ENCODE data around the gene TMEM147. TPM values are rescaled to one million over a fixed set of nuclear protein-coding genes. Genes with fewer than 3 reads are reported as not detected.

TMEM147 gene
- total RNA-seq, 8 experiments from 2014 or later, result 70.4 to 130 (median 89.3) TPM

DNA sequence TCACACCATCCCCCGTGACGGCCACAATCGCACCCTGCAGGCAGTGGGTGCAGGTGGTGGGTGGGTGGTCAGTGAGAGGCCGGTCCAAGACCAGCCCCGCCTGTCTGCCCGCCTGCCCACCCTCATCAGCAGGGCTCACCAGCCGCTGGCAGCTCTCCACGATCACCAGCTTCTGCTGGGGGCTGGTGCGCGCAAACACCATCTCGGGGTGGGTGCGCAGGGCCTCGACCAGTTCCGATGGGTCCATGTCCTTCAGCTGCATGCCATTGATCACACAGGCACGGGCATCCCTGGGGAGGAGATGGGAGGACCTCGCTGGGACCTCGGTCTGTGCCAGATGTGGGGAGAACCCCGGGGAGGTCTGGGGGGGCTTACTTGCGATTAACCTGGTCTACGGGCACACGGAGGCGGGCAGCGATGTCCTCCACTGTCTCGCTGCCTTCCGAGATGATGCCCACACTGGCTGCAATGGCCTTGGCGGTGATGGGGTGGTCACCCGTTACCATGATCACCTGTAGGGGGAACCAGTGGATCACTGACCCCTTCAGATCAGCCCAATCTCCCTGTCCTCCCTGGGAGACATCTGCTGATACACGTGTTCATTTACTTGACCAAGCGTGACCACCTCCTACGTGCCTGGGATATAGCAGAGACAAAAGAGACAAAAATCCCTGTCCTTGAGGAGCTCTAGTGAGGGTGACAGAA is 10.0 kb downstream of the TMEM147 start:
- in situ Hi-C loops (cut with MboI; ENCODE audit: low pct_unique_long_range_greater_than_20kb in 2 of 9, low sequenced_read_pairs in 9 of 9, unreplicated experiment in 9 of 9), result no loop called here
- H3K4me1 ChIP-seq (replicated peaks in 1 of 2), result no peaks in the 10 kb centered on the region
- ATAC-seq (replicated peaks in 6 of 8), result peak in 1 of 8 experiments; percentile 22
- no peak overlapping the region for H3K4me3 ChIP-seq
- no peak overlapping the region for H3K27ac ChIP-seq
- 0 to 85% (median 43%) methylated on average over 1 to 11 of the region's 30 CpGs; no CpG with 5 or more reads in 4 of the 10 experiments for WGBS, 10 experiments

GRCh38 chr19:35556025-35556590 is 10.7 kb downstream of the TMEM147 start:
- ATAC-seq (replicated peaks in 6 of 8), result no peak
- Histone ChIP-seq H3K27ac (no peak overlapping the region), H3K4me3 (no peak overlapping the region), H3K4me1 (replicated peaks in 1 of 2) (no peaks in the 10 kb centered on the region)
- 58 to 100% (median 89%) methylated on average over 2 to 9 of the region's 9 CpGs; no CpG with 5 or more reads in 3 of the 10 experiments for WGBS, 10 experiments
- in situ Hi-C loops (cut with MboI; ENCODE audit: low pct_unique_long_range_greater_than_20kb in 2 of 9, low sequenced_read_pairs in 9 of 9, unreplicated experiment in 9 of 9), result no loop called here

DNA sequence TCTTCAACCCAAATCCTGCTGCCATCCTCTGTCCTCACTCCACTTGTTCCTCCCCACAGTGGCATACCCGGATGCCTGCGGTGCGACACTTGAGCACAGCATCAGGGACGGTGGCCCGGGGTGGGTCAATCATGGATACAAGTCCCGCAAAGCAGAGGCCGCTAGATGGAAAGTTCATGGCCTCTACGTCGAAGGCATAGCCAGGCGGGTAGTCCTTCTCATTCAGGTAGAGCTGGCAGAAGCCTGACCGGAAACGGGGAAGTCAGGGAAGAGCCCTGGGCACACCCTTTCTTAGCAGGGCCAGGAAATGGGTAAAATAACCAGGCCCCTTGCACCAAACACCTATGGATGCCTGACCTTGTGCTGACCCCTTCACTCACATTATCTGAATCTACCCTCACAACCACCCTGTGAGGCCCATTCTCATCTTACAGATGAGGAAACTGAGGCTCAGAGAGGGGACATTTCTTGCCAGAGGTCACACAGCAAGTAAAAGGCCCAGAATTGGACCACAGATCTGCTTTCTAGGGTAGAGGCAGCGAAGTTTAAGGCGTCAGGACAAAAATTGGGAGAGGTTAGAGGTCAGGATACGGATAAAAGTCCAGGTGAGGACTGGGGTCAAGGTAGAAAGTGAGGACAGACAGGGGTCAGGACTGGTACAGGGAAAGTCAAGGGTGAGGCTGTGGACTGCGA is 11.6 kb downstream of the TMEM147 start:
- Histone ChIP-seq H3K4me3 (peak overlapping the region; percentile 43 to 53 (median 48)), H3K4me1 (replicated peaks in 1 of 2) (no peaks in the 10 kb centered on the region), H3K27ac (peak overlapping the region in 1 of 2 donors; percentile 43)
- WGBS, 10 experiments, result 60 to 100% (median 85%) methylated on average over 1 to 10 of the region's 16 CpGs
- in situ Hi-C loops (cut with MboI; ENCODE audit: low pct_unique_long_range_greater_than_20kb in 2 of 9, low sequenced_read_pairs in 9 of 9, unreplicated experiment in 9 of 9), result no loop called here
- ATAC-seq (replicated peaks in 6 of 8), result no peak

DNA sequence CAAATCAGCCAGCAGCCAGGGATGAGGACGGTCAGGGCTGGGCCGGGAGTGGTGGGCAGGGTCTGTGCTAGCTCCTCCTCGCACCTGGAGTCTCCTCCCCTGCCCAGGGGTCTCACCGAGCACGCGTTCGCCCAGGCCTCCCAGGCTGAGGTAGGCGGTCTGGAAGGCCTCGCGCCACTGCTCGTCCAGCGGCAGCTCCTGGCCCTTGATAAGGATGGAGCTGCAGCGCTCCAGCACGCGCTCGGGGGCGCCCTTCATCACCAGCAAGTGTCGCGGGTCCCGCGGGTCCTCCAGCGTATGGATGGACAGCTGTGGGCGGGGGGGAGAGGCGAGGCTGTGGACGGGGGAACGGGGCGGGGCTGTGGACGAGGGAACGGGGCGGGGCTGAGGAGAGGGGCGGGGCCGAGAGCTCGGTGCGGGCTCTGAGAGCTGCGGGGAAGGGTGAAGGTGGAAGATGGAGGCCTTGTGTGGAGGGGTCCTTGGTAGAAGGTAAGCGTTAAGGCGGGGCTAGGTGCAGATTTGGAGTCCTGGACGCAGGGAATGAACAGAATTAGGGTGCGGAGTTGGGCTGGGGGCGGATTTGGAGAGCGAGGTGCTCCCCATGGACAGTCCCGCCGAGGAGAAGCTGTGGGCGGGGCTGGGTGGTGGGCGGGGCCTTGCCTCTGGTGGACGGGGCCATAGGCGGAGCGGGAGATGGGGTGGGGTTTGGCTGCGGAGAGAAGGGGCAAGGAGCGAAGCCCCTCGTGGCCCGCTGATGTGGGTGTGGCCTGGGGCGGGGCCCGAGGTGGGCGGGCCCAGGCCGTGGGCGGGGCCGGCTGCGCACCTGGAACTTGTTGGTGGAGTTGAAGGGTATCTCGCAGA is 12.3 kb downstream of the TMEM147 start:
- peak; percentile 75 to 92 (median 88) for ATAC-seq (replicated peaks in 6 of 8)
- Histone ChIP-seq H3K4me1 (replicated peaks in 1 of 2) (no peaks in the 10 kb centered on the region), H3K27ac (peak overlapping the region in 1 of 2 donors; percentile 43), H3K4me3 (peak overlapping the region; percentile 43 to 53 (median 48))
- in situ Hi-C loops (cut with MboI; ENCODE audit: low pct_unique_long_range_greater_than_20kb in 2 of 9, low sequenced_read_pairs in 9 of 9, unreplicated experiment in 9 of 9), result no loop called here
- 0 to 70% (median 1%) methylated on average over 1 to 13 of the region's 60 CpGs; no CpG with 5 or more reads in 6 of the 10 experiments for WGBS, 10 experiments

DNA sequence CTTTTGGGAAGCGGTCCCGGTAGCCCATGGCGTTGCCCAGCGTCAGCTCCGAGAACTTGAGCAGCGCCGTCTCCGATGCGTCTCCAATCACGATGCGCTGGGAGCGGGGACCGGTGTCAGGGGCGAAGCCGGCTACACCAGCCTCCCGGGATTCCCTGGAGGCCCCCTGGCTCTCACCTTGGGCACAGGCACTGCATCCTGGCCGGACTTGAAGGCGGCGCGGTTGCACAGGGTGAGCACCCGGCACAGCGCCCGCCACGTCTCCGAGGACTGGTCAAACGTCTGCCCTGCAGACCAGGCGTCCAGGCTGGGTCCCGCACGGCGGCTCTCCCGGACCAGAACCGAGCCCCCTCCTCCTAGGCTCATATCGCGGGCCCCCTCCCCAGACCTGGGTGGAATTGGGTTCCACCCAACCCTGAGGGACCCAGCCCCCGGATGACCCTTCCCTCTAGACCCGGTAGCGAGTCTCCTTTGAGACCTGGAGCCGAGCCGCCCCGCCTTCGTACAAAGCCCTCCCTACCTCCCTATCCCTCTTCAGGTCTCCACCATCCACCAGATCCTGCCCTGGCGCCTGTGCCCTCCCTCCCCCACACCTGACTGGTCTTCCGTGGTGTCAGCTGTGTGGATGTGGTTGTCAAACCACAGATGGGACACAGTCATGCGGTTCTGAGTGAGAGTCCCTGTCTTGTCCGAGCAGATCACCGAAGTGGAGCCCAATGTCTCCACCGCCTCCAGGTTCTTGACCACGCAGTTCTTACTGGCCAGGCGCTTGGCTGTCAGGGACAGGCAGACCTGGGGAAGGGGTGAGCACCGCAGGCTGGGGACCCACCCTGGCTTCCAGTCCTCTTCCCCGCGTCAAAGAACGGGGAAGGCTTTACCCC is 13.2 kb downstream of the TMEM147 start:
- ATAC-seq (replicated peaks in 6 of 8), result peak in 1 of 8 experiments; percentile 1
- Histone ChIP-seq H3K4me1 (replicated peaks in 1 of 2) (no peaks in the 10 kb centered on the region), H3K4me3 (peak overlapping the region; percentile 43 to 53 (median 48)), H3K27ac (no peak overlapping the region)
- 30 to 93% (median 42%) methylated on average over 1 to 14 of the region's 53 CpGs; no CpG with 5 or more reads in 5 of the 10 experiments for WGBS, 10 experiments
- in situ Hi-C loops (cut with MboI; ENCODE audit: low pct_unique_long_range_greater_than_20kb in 2 of 9, low sequenced_read_pairs in 9 of 9, unreplicated experiment in 9 of 9), result no loop called here

- in situ Hi-C loops (cut with MboI; ENCODE audit: low pct_unique_long_range_greater_than_20kb in 2 of 9, low sequenced_read_pairs in 9 of 9, unreplicated experiment in 9 of 9), result no loop called here
- no peak for ATAC-seq (replicated peaks in 6 of 8)
- no peak overlapping the region for H3K4me3 ChIP-seq
- no peak overlapping the region for H3K27ac ChIP-seq
- WGBS, 10 experiments, result 30 to 69% (median 50%) methylated on average over 1 to 7 of the region's 11 CpGs; no CpG with 5 or more reads in 6 of the 10 experiments
- no peaks in the 10 kb centered on the region for H3K4me1 ChIP-seq (replicated peaks in 1 of 2)
Observed at GRCh38 chr19:35559281-35559659, 13.8 kb downstream of the TMEM147 start.

DNA sequence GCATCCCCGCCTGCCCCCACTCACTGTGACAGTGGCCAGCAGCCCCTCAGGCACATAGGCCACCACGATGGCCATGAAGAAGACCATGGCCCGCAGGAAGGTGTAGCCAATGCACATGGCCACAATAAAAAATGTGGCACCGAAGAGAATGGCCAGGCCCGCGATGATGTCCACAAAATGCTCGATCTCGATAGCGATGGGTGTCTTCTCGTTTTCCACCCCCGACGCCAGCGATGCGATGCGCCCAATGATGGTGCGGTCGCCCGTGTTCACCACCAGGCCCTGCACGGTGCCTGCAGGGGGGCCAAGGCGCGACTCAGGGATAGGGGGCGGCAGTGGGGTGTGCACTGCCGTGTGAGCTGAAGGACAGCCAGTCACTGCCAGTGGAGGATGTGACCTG is 14.4 kb downstream of the TMEM147 start:
- Histone ChIP-seq H3K4me1 (replicated peaks in 1 of 2) (no peaks in the 10 kb centered on the region), H3K4me3 (no peak overlapping the region), H3K27ac (no peak overlapping the region)
- WGBS, 10 experiments, result 47 to 100% (median 80%) methylated on average over 1 to 4 of the region's 23 CpGs; no CpG with 5 or more reads in 5 of the 10 experiments
- no peak for ATAC-seq (replicated peaks in 6 of 8)
- in situ Hi-C loops (cut with MboI; ENCODE audit: low pct_unique_long_range_greater_than_20kb in 2 of 9, low sequenced_read_pairs in 9 of 9, unreplicated experiment in 9 of 9), result no loop called here

DNA sequence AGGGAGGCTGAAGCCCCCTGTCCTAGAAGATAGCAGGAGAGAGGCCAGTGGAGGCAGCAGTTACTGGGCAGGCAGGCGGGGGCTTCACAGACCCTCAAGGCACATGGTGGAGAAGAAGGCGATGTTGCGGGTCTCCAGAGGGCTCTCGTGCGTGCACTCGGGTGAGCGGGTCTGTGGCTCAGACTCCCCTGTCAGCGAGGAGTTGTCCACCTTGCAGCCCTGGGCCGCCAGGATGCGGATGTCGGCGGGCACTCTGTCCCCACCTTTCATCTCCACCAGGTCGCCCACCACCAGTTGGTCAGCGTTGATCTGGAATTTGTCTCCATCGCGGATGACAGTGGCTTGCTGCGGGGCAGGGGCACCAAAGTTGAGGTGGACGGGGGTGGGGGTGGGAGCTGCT is 14.8 kb downstream of the TMEM147 start:
- in situ Hi-C loops (cut with MboI; ENCODE audit: low pct_unique_long_range_greater_than_20kb in 2 of 9, low sequenced_read_pairs in 9 of 9, unreplicated experiment in 9 of 9), result no loop called here
- ATAC-seq (replicated peaks in 6 of 8), result no peak
- Histone ChIP-seq H3K4me3 (no peak overlapping the region), H3K4me1 (replicated peaks in 1 of 2) (no peaks in the 10 kb centered on the region), H3K27ac (no peak overlapping the region)
- 40 to 100% (median 63%) methylated on average over 1 to 4 of the region's 18 CpGs; no CpG with 5 or more reads in 6 of the 10 experiments for WGBS, 10 experiments

GRCh38 chr19:35560677-35561076 is 15.3 kb downstream of the TMEM147 start:
- in situ Hi-C loops (cut with MboI; ENCODE audit: low pct_unique_long_range_greater_than_20kb in 2 of 9, low sequenced_read_pairs in 9 of 9, unreplicated experiment in 9 of 9), result no loop called here
- no peak for ATAC-seq (replicated peaks in 6 of 8)
- no peak overlapping the region for H3K27ac ChIP-seq
- 33 to 67% (median 50%) methylated on average over 2 of the region's 6 CpGs; no CpG with 5 or more reads in 7 of the 10 experiments for WGBS, 10 experiments
- no peaks in the 10 kb centered on the region for H3K4me1 ChIP-seq (replicated peaks in 1 of 2)
- no peak overlapping the region for H3K4me3 ChIP-seq

DNA sequence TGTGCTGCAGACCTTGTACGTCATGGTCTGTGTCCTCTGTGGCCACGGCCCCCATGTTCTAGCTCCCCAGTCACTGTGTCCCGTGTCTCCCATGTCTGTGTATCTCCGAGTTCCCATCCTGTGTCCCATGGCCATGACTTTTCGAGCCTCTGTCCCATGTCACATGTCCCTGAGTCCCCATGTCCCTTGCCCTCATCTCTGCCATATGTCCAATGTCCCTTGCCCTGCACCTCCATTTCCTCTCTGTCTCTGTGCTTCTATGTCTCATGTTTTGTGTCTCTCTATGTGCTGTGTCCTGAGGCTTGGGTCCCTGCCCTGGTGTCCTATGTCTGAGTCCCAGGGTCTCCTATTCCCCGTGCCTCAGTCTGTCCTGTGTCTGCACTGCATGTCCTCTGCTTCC is 16.0 kb downstream of the TMEM147 start:
- no peak overlapping the region for H3K4me3 ChIP-seq
- H3K27ac ChIP-seq, result no peak overlapping the region
- in situ Hi-C loops (cut with MboI; ENCODE audit: low pct_unique_long_range_greater_than_20kb in 2 of 9, low sequenced_read_pairs in 9 of 9, unreplicated experiment in 9 of 9), result no loop called here
- WGBS, 10 experiments, result 10 to 100% (median 51%) methylated on average over 1 to 4 of the region's 6 CpGs; no CpG with 5 or more reads in 3 of the 10 experiments
- H3K4me1 ChIP-seq (replicated peaks in 1 of 2), result no peaks in the 10 kb centered on the region
- no peak for ATAC-seq (replicated peaks in 6 of 8)

- WGBS, 10 experiments, result 0 to 80% methylated on average over 1 to 3 of the region's 17 CpGs; no CpG with 5 or more reads in 8 of the 10 experiments
- Histone ChIP-seq H3K27ac (no peak overlapping the region), H3K4me3 (no peak overlapping the region), H3K4me1 (replicated peaks in 1 of 2) (no peaks in the 10 kb centered on the region)
- in situ Hi-C loops (cut with MboI; ENCODE audit: low pct_unique_long_range_greater_than_20kb in 2 of 9, low sequenced_read_pairs in 9 of 9, unreplicated experiment in 9 of 9), result no loop called here
- no peak for ATAC-seq (replicated peaks in 6 of 8)
Observed at GRCh38 chr19:35562336-35562735, 16.9 kb downstream of the TMEM147 start.

GRCh38 chr19:35562776-35563175 is 17.4 kb downstream of the TMEM147 start:
- H3K4me3 ChIP-seq, result no peak overlapping the region
- no peak for ATAC-seq (replicated peaks in 6 of 8)
- in situ Hi-C loops (cut with MboI; ENCODE audit: low pct_unique_long_range_greater_than_20kb in 2 of 9, low sequenced_read_pairs in 9 of 9, unreplicated experiment in 9 of 9), result no loop called here
- H3K4me1 ChIP-seq (replicated peaks in 1 of 2), result no peaks in the 10 kb centered on the region
- WGBS, 10 experiments, result 17 to 72% (median 30%) methylated on average over 1 to 2 of the region's 2 CpGs; no CpG with 5 or more reads in 4 of the 10 experiments
- no peak overlapping the region for H3K27ac ChIP-seq

Data from motor neuron (in vitro differentiated cells).